ENCODE data around the gene UBALD2.
"Not testable (repeated sequence)": the region's sequence is repeated elsewhere in the genome, so short reads cannot be mapped to it uniquely, and the experiment has no call there.

The UBALD2 gene

GRCh38 chr17:76244721-76245120 lies 20.4 kb upstream of the UBALD2 start:
- DNase-seq (ENCODE audit: low read depth), result not testable (repeated sequence)

- no peak for DNase-seq (ENCODE audit: low read depth)
These were observed 18.8 kb upstream of the UBALD2 start for GRCh38 chr17:76246080-76247066.

- DNase-seq (ENCODE audit: low read depth), result no peak
These were observed 17.8 kb upstream of the UBALD2 start for GRCh38 chr17:76247304-76247703.

GRCh38 chr17:76248013-76248782 lies 16.9 kb upstream of the UBALD2 start:
- DNase-seq (ENCODE audit: low read depth), result no peak

GRCh38 chr17:76250141-76250540 lies 15.0 kb upstream of the UBALD2 start:
- no peak for DNase-seq (ENCODE audit: low read depth)

GRCh38 chr17:76251478-76252039 lies 13.6 kb upstream of the UBALD2 start:
- DNase-seq (ENCODE audit: low read depth), result no peak

- DNase-seq (ENCODE audit: low read depth), result no peak
These were observed 12.9 kb upstream of the UBALD2 start for GRCh38 chr17:76252040-76252954.

GRCh38 chr17:76252967-76253766 lies 12.0 kb upstream of the UBALD2 start:
- not testable (repeated sequence) for DNase-seq (ENCODE audit: low read depth)

GRCh38 chr17:76253841-76254240 lies 11.3 kb upstream of the UBALD2 start:
- no peak for DNase-seq (ENCODE audit: low read depth)

- no peak for DNase-seq (ENCODE audit: low read depth)
These were observed 10.9 kb upstream of the UBALD2 start for GRCh38 chr17:76254275-76254674.

GRCh38 chr17:76255801-76256429 lies 9.2 kb upstream of the UBALD2 start:
- no peak for DNase-seq (ENCODE audit: low read depth)

- DNase-seq (ENCODE audit: low read depth), result not testable (repeated sequence)
These were observed 8.6 kb upstream of the UBALD2 start for GRCh38 chr17:76256430-76257050.

- no peak for DNase-seq (ENCODE audit: low read depth)
These were observed 4.9 kb upstream of the UBALD2 start for GRCh38 chr17:76260220-76260619.

- no peak for DNase-seq (ENCODE audit: low read depth)
These were observed 4.5 kb upstream of the UBALD2 start for GRCh38 chr17:76260669-76261068.

- no peak for DNase-seq (ENCODE audit: low read depth)
These were observed 3.5 kb upstream of the UBALD2 start for GRCh38 chr17:76261421-76262215.

GRCh38 chr17:76262732-76263344 lies 2.3 kb upstream of the UBALD2 start:
- DNase-seq (ENCODE audit: low read depth), result no peak

GRCh38 chr17:76263896-76264295 lies 1.3 kb upstream of the UBALD2 start:
- DNase-seq (ENCODE audit: low read depth), result no peak

GRCh38 chr17:76264425-76264754 lies 758 bp upstream of the UBALD2 start:
- no peak for DNase-seq (ENCODE audit: low read depth)

All from activated T-cell treated with anti-CD3 and anti-CD28 coated beads for 1 hour (primary cell).